Lung (tissue), 12 donors: ENCODE results near the gene VPS13C. TPM values are rescaled to one million over a fixed set of nuclear protein-coding genes. Genes with fewer than 3 reads are reported as not detected.

ENCODE experiments used
- ATAC-seq: fragments of 200-7000 bp; cut with Tn5 transposase; one replicate; pipeline ENCODE4 v1.9.1; 2020; ENCODE audit warnings: moderate number of reproducible peaks; ENCODE audit not compliant: insufficient read depth, low FRiP score
- DNase-seq, 3 donors: peaks; one replicate each; pipeline ENCODE4 v3.0.0-alpha.2; 2013 to 2017
- H3K27ac ChIP-seq, 2 donors: one replicate each; pipeline ENCODE4 v1.5.1; 2013; ENCODE audit warnings: mild to moderate bottlenecking in 2 of 2, moderate library complexity in 2 of 2, control low read depth in 1 of 2, inconsistent platforms in 1 of 2, low read depth in 1 of 2, low read length in 1 of 2
- H3K27me3 ChIP-seq, 3 donors: one replicate each; pipeline ENCODE4 v1.5.1; 2013; ENCODE audit warnings: low read length in 2 of 3; ENCODE audit not compliant: control insufficient read depth in 3 of 3, insufficient read depth in 3 of 3
- H3K36me3 ChIP-seq, 4 donors: one replicate each; pipeline ENCODE4 v1.5.1; 2013; ENCODE audit warnings: low read length in 4 of 4, mild to moderate bottlenecking in 1 of 4, moderate library complexity in 1 of 4; ENCODE audit not compliant: control insufficient read depth in 4 of 4, insufficient read depth in 4 of 4
- H3K4me1 ChIP-seq, 5 donors: one replicate each; pipeline ENCODE4 v1.5.1; 2013; ENCODE audit warnings: low read length in 5 of 5, mild to moderate bottlenecking in 2 of 5, moderate library complexity in 1 of 5; ENCODE audit not compliant: control insufficient read depth in 5 of 5, insufficient read depth in 5 of 5
- H3K4me3 ChIP-seq: one replicate; pipeline ENCODE4 v1.5.1; 2013; ENCODE audit warnings: mild to moderate bottlenecking, control low read depth, moderate library complexity
- H3K9ac ChIP-seq, 2 donors: one replicate each; pipeline ENCODE4 v1.5.1; 2013; ENCODE audit warnings: low read length in 2 of 2, control low read depth in 1 of 2; ENCODE audit not compliant: insufficient read depth in 1 of 2
- H3K9me3 ChIP-seq, 4 donors: one replicate each; pipeline ENCODE4 v1.5.1; 2013; ENCODE audit warnings: low read length in 3 of 4, mild to moderate bottlenecking in 1 of 4, moderate library complexity in 1 of 4; ENCODE audit not compliant: control insufficient read depth in 4 of 4, insufficient read depth in 3 of 4
- WGBS, 2 donors: extraction: QIAGEN DNeasy Blood & Tissue Kit; methylation state at CpG; one replicate each; pipeline ENCODE4 v1.1.7; 2013; 5-methylcytosine and 5-hydroxymethylcytosine counted together
- polyA plus RNA-seq, 2 donors: library from polyadenylated mRNA; stranded (reverse); fragments of 200-250 nt; gene quantifications; one replicate each; pipeline ENCODE4 v1.2.1, GENCODE V29; 2013
- total RNA-seq, 2 donors: library from RNA; depleted of rRNA in 1 of 2; stranded (reverse); fragments of >200 nt in 1 of 2; gene quantifications; one replicate each; pipeline ENCODE4 v1.2.1, GENCODE V29; 2014 to 2021
- TF ChIP-seq, protein P1 (sequence below): IDR thresholded peaks from 2 replicates; pipeline ENCODE4 v1.5.1; 2012; ENCODE audit warnings: mild to moderate bottlenecking; ENCODE audit errors: control extremely low read depth, extremely low read depth
- donor health status: control.
- donor health status: control.
- donor health status: Bipolar disorder and iron deficiency.
- donor health status: healthy.
- donor health status: DM: yes; HTN: yes; CAD: no.

Gene VPS13C
- total and polyA plus RNA-seq, 4 donors, result 16.8 to 196 (median 53.3) TPM

GRCh38 chr15:61996056-61996635 is 64.1 kb downstream of the VPS13C start:
- Histone ChIP-seq H3K4me3 (no peak overlapping the region), H3K27ac (no peak overlapping the region), H3K9me3 (peaks cover 0 to 5% (median 3%) of the 10 kb centered on the region in 4 donors), H3K27me3 (no peaks in the 10 kb centered on the region), H3K4me1 (peaks cover 0 to 6% (median 0%) of the 10 kb centered on the region in 5 donors), H3K9ac (no peak overlapping the region), H3K36me3 (peaks cover 0 to 10% (median 6%) of the 10 kb centered on the region in 4 donors)
- TF ChIP-seq, protein P1, sequence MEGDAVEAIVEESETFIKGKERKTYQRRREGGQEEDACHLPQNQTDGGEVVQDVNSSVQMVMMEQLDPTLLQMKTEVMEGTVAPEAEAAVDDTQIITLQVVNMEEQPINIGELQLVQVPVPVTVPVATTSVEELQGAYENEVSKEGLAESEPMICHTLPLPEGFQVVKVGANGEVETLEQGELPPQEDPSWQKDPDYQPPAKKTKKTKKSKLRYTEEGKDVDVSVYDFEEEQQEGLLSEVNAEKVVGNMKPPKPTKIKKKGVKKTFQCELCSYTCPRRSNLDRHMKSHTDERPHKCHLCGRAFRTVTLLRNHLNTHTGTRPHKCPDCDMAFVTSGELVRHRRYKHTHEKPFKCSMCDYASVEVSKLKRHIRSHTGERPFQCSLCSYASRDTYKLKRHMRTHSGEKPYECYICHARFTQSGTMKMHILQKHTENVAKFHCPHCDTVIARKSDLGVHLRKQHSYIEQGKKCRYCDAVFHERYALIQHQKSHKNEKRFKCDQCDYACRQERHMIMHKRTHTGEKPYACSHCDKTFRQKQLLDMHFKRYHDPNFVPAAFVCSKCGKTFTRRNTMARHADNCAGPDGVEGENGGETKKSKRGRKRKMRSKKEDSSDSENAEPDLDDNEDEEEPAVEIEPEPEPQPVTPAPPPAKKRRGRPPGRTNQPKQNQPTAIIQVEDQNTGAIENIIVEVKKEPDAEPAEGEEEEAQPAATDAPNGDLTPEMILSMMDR, result no peak
- 93 to 94% methylated on average over 4 of the region's 4 CpGs for WGBS, 2 donors
- DNase-seq, result no peak
- no peak for ATAC-seq

GRCh38 chr15:61994216-61994615 is 66.0 kb downstream of the VPS13C start:
- 98% methylated on average over 1 of the region's 1 CpG for WGBS, 2 donors
- Histone ChIP-seq H3K36me3 (peaks cover 3 to 20% (median 4%) of the 10 kb centered on the region in 4 donors), H3K4me3 (no peak overlapping the region), H3K27me3 (no peaks in the 10 kb centered on the region), H3K27ac (no peak overlapping the region), H3K9ac (no peak overlapping the region), H3K9me3 (peaks cover 0 to 5% (median 2%) of the 10 kb centered on the region in 4 donors), H3K4me1 (peaks cover 0 to 6% (median 0%) of the 10 kb centered on the region in 5 donors)
- DNase-seq (no peak), ATAC-seq (no peak)
- TF ChIP-seq, protein P1, result no peak

DNA sequence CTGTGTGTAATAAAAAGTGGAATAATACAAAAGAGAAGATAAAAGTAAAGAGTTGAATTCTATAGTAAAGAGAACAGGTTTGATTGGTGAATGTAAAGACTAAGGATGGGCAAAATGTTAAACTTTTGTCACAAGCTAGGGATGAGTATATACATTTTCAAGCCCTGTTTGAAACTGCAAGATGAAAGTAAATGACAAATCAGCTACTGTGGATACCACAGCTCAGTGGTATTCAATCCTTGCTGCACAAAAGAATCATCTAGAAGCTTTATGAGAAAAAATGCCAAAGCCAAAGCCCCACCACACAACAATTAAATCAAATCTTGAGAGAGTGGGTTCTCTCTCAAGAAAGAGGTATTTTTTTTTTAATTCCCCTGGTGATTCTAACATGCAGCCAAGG is 67.7 kb downstream of the VPS13C start:
- Histone ChIP-seq H3K4me1 (peaks cover 0 to 6% (median 0%) of the 10 kb centered on the region in 5 donors), H3K36me3 (peaks cover 3 to 21% (median 8%) of the 10 kb centered on the region in 4 donors), H3K27me3 (no peaks in the 10 kb centered on the region), H3K27ac (no peak overlapping the region), H3K4me3 (no peak overlapping the region), H3K9ac (no peak overlapping the region), H3K9me3 (peaks cover 0 to 5% (median 2%) of the 10 kb centered on the region in 4 donors)
- ATAC-seq, result no peak
- TF ChIP-seq, protein P1, result no peak
- no peak for DNase-seq

GRCh38 chr15:61989667-61990066 is 70.6 kb downstream of the VPS13C start:
- Histone ChIP-seq H3K9ac (no peak overlapping the region), H3K27ac (no peak overlapping the region), H3K9me3 (no peaks in the 10 kb centered on the region), H3K4me1 (peaks cover 0 to 6% (median 0%) of the 10 kb centered on the region in 5 donors), H3K4me3 (no peak overlapping the region), H3K36me3 (peaks cover 3 to 11% (median 7%) of the 10 kb centered on the region in 4 donors), H3K27me3 (no peaks in the 10 kb centered on the region)
- ATAC-seq (no peak), DNase-seq (no peak)
- 77 to 85% methylated on average over 5 of the region's 5 CpGs for WGBS, 2 donors
- TF ChIP-seq, protein P1, result no peak
